BLaER1 (cell line): ENCODE results near the gene TCL1B.

ENCODE experiments used
- H3K27ac ChIP-seq: shearing (Covaris generic); formaldehyde crosslinking; 2 replicates; pipeline ENCODE4 v1.8.1; 2022
- H3K27me3 ChIP-seq: shearing (Covaris generic); formaldehyde crosslinking; 2 replicates; pipeline ENCODE4 v1.8.1; 2022
- H3K36me3 ChIP-seq: shearing (Covaris generic); formaldehyde crosslinking; 2 replicates; pipeline ENCODE4 v1.8.1; 2022
- H3K4me1 ChIP-seq: shearing (Covaris generic); formaldehyde crosslinking; 2 replicates; pipeline ENCODE4 v1.8.1; 2022
- H3K4me2 ChIP-seq: shearing (Covaris generic); formaldehyde crosslinking; 2 replicates; pipeline ENCODE4 v1.8.1; 2022
- H3K4me3 ChIP-seq: shearing (Covaris generic); formaldehyde crosslinking; 2 replicates; pipeline ENCODE4 v1.8.1; 2022
- H3K9ac ChIP-seq: shearing (Covaris generic); formaldehyde crosslinking; 2 replicates; pipeline ENCODE4 v1.8.1; 2022
- H3K9me3 ChIP-seq: shearing (Covaris generic); formaldehyde crosslinking; 2 replicates; pipeline ENCODE4 v1.8.1; 2022
- H4K20me1 ChIP-seq: shearing (Covaris generic); formaldehyde crosslinking; 2 replicates; pipeline ENCODE4 v1.8.1; 2022
- Cebpa-rat ChIP-seq: shearing (Covaris generic); IDR thresholded peaks from 2 replicates; pipeline ENCODE4 v1.8.1; 2022

Gene TCL1B

GRCh38 chr14:95683793-95684192, 2.4 kb upstream of the TCL1B start:
- H3K27me3 ChIP-seq = no peaks in the 10 kb centered on the region
- H3K9ac ChIP-seq = no peak overlapping the region
- no peak for TF ChIP-seq Cebpa-rat
- no peak overlapping the region for H3K4me3 ChIP-seq
- peaks cover 53% of the 10 kb centered on the region for H3K4me1 ChIP-seq
- H3K4me2 ChIP-seq = no peak overlapping the region
- H3K9me3 ChIP-seq = 0 out of 2 replicates have a peak, but pooled peaks cover 3% of the 10 kb centered on the region
- no peaks in the 10 kb centered on the region for H3K36me3 ChIP-seq
- H3K27ac ChIP-seq = no peak overlapping the region
- H4K20me1 ChIP-seq = no peaks in the 10 kb centered on the region

GRCh38 chr14:95686935-95687334, 709 bp downstream of the TCL1B start:
- no peaks in the 10 kb centered on the region for H4K20me1 ChIP-seq
- H3K4me2 ChIP-seq = no peak overlapping the region
- H3K9me3 ChIP-seq = no peaks in the 10 kb centered on the region
- H3K4me3 ChIP-seq = no peak overlapping the region
- H3K27me3 ChIP-seq = no peaks in the 10 kb centered on the region
- peaks cover 57% of the 10 kb centered on the region for H3K4me1 ChIP-seq
- no peaks in the 10 kb centered on the region for H3K36me3 ChIP-seq
- H3K9ac ChIP-seq = no peak overlapping the region
- no peak for TF ChIP-seq Cebpa-rat
- no peak overlapping the region for H3K27ac ChIP-seq

- Histone ChIP-seq H3K9ac (no peak overlapping the region), H4K20me1 (no peaks in the 10 kb centered on the region), H3K27me3 (no peaks in the 10 kb centered on the region), H3K4me3 (no peak overlapping the region), H3K36me3 (no peaks in the 10 kb centered on the region), H3K4me1 (peaks cover 73% of the 10 kb centered on the region), H3K27ac (no peak overlapping the region), H3K4me2 (no peak overlapping the region), H3K9me3 (no peaks in the 10 kb centered on the region)
- TF ChIP-seq Cebpa-rat = no peak
These were observed 3.2 kb downstream of the TCL1B start for GRCh38 chr14:95689441-95689840.

GRCh38 chr14:95690815-95691214, 4.6 kb downstream of the TCL1B start:
- Histone ChIP-seq H3K4me2 (peak overlapping the region; percentile 91), H3K9ac (no peak overlapping the region), H3K4me1 (peaks cover 72% of the 10 kb centered on the region), H3K9me3 (no peaks in the 10 kb centered on the region), H3K27ac (peak overlapping the region; percentile 57; the same call in 1 of the 2 replicates), H3K27me3 (no peaks in the 10 kb centered on the region), H3K36me3 (no peaks in the 10 kb centered on the region), H4K20me1 (no peaks in the 10 kb centered on the region), H3K4me3 (no peak overlapping the region)
- TF ChIP-seq Cebpa-rat = no peak

- Histone ChIP-seq H3K4me1 (peaks cover 72% of the 10 kb centered on the region), H3K4me2 (peak overlapping the region; percentile 91), H3K27ac (peak overlapping the region; percentile 57), H3K36me3 (no peaks in the 10 kb centered on the region), H3K9me3 (no peaks in the 10 kb centered on the region), H3K9ac (peak overlapping the region; percentile 36; the same call in 1 of the 2 replicates), H4K20me1 (no peaks in the 10 kb centered on the region), H3K4me3 (no peak overlapping the region), H3K27me3 (no peaks in the 10 kb centered on the region)
- no peak for TF ChIP-seq Cebpa-rat
These were observed 5.4 kb downstream of the TCL1B start for GRCh38 chr14:95691591-95691990.

GRCh38 chr14:95692109-95692508, 5.9 kb downstream of the TCL1B start:
- peak overlapping the region; percentile 57 for H3K27ac ChIP-seq
- H3K4me2 ChIP-seq = peak overlapping the region; percentile 91
- TF ChIP-seq Cebpa-rat = no peak
- H3K9ac ChIP-seq = peak overlapping the region; percentile 36; the same call in 1 of the 2 replicates
- peaks cover 72% of the 10 kb centered on the region for H3K4me1 ChIP-seq
- H4K20me1 ChIP-seq = no peaks in the 10 kb centered on the region
- no peaks in the 10 kb centered on the region for H3K9me3 ChIP-seq
- no peaks in the 10 kb centered on the region for H3K36me3 ChIP-seq
- no peaks in the 10 kb centered on the region for H3K27me3 ChIP-seq
- no peak overlapping the region for H3K4me3 ChIP-seq

GRCh38 chr14:95695051-95695450, 8.8 kb downstream of the TCL1B start:
- Histone ChIP-seq H3K27me3 (no peaks in the 10 kb centered on the region), H3K9me3 (no peaks in the 10 kb centered on the region), H3K4me3 (peak overlapping the region; percentile 53; the same call in 1 of the 2 replicates), H3K36me3 (no peaks in the 10 kb centered on the region), H4K20me1 (no peaks in the 10 kb centered on the region), H3K27ac (peak overlapping the region; percentile 97), H3K4me1 (peaks cover 95% of the 10 kb centered on the region), H3K9ac (peak overlapping the region; percentile 86), H3K4me2 (peak overlapping the region; percentile 91)
- TF ChIP-seq Cebpa-rat = no peak

- H3K9me3 ChIP-seq = no peaks in the 10 kb centered on the region
- peak overlapping the region; percentile 97 for H3K27ac ChIP-seq
- no peak for TF ChIP-seq Cebpa-rat
- H3K27me3 ChIP-seq = no peaks in the 10 kb centered on the region
- H3K4me1 ChIP-seq = peaks cover 97% of the 10 kb centered on the region
- no peaks in the 10 kb centered on the region for H3K36me3 ChIP-seq
- H3K9ac ChIP-seq = peak overlapping the region; percentile 86
- H3K4me2 ChIP-seq = peak overlapping the region; percentile 91
- peak overlapping the region; percentile 53 for H3K4me3 ChIP-seq
- no peaks in the 10 kb centered on the region for H4K20me1 ChIP-seq
These were observed 9.7 kb downstream of the TCL1B start for GRCh38 chr14:95695913-95696312.

GRCh38 chr14:95696741-95697140, 10.5 kb downstream of the TCL1B start:
- Histone ChIP-seq H4K20me1 (no peaks in the 10 kb centered on the region), H3K9me3 (no peaks in the 10 kb centered on the region), H3K4me1 (peaks cover 97% of the 10 kb centered on the region), H3K27ac (peak overlapping the region; percentile 97), H3K36me3 (no peaks in the 10 kb centered on the region), H3K4me2 (peak overlapping the region; percentile 91), H3K27me3 (no peaks in the 10 kb centered on the region), H3K4me3 (peak overlapping the region; percentile 53), H3K9ac (peak overlapping the region; percentile 86)
- TF ChIP-seq Cebpa-rat = no peak

- Histone ChIP-seq H3K36me3 (no peaks in the 10 kb centered on the region), H3K27ac (peak overlapping the region; percentile 97), H3K9me3 (no peaks in the 10 kb centered on the region), H3K4me2 (peak overlapping the region; percentile 91), H4K20me1 (no peaks in the 10 kb centered on the region), H3K27me3 (no peaks in the 10 kb centered on the region), H3K4me1 (peaks cover 97% of the 10 kb centered on the region), H3K4me3 (peak overlapping the region; percentile 53), H3K9ac (peak overlapping the region; percentile 86)
- no peak for TF ChIP-seq Cebpa-rat
These were observed 11.5 kb downstream of the TCL1B start for GRCh38 chr14:95697764-95698163.

- no peaks in the 10 kb centered on the region for H3K27me3 ChIP-seq
- H3K4me2 ChIP-seq = peak overlapping the region; percentile 91
- no peaks in the 10 kb centered on the region for H4K20me1 ChIP-seq
- peak overlapping the region; percentile 97 for H3K27ac ChIP-seq
- H3K9me3 ChIP-seq = no peaks in the 10 kb centered on the region
- H3K4me3 ChIP-seq = peak overlapping the region; percentile 53
- TF ChIP-seq Cebpa-rat = no peak
- peaks cover 97% of the 10 kb centered on the region for H3K4me1 ChIP-seq
- peak overlapping the region; percentile 86 for H3K9ac ChIP-seq
- H3K36me3 ChIP-seq = no peaks in the 10 kb centered on the region
These were observed 12.1 kb downstream of the TCL1B start for GRCh38 chr14:95698287-95698686.
